H9 (cell line): ENCODE data around the gene ZNF764. TPM values are rescaled to one million over a fixed set of nuclear protein-coding genes. Genes with fewer than 3 reads are reported as not detected.

ENCODE experiments used
- DNase-seq: peaks from one replicate; pipeline ENCODE4 v3.0.0-alpha.2; 2017
- H2AFZ ChIP-seq: one replicate; pipeline ENCODE4 v1.6.1; 2013; ENCODE audit warnings: mild to moderate bottlenecking, low read length, control low read depth, moderate library complexity
- H2AK5ac ChIP-seq: 2 replicates; pipeline ENCODE4 v1.6.1; 2013; ENCODE audit warnings: low read length, control low read depth, mixed read lengths; ENCODE audit not compliant: insufficient read length
- H2BK120ac ChIP-seq: one replicate; pipeline ENCODE4 v1.6.1; 2013; ENCODE audit warnings: low read depth, mild to moderate bottlenecking, low read length, control low read depth, inconsistent platforms; ENCODE audit not compliant: poor library complexity, severe bottlenecking
- H2BK12ac ChIP-seq: 2 replicates; pipeline ENCODE4 v1.6.1; 2013; ENCODE audit warnings: low read length, control low read depth, mixed read lengths, low read depth; ENCODE audit not compliant: insufficient read length
- H2BK15ac ChIP-seq: 2 replicates; pipeline ENCODE4 v1.6.1; 2013; ENCODE audit warnings: low read depth, low read length, control low read depth
- H2BK20ac ChIP-seq: one replicate; pipeline ENCODE4 v1.6.1; 2013; ENCODE audit warnings: low read depth, mild to moderate bottlenecking, low read length, control low read depth, inconsistent platforms; ENCODE audit not compliant: poor library complexity, severe bottlenecking
- H2BK5ac ChIP-seq: 2 replicates; pipeline ENCODE4 v1.6.1; 2013; ENCODE audit warnings: low read length, control low read depth, mixed read lengths; ENCODE audit not compliant: insufficient read length
- H3K14ac ChIP-seq: 2 replicates; pipeline ENCODE4 v1.6.1; 2013; ENCODE audit warnings: low read length, control low read depth; ENCODE audit not compliant: insufficient read depth
- H3K18ac ChIP-seq: 2 replicates; pipeline ENCODE4 v1.6.1; 2013; ENCODE audit warnings: low read depth, mild to moderate bottlenecking, mixed read lengths, low read length, control low read depth; ENCODE audit not compliant: insufficient read length
- H3K23ac ChIP-seq: 2 replicates; pipeline ENCODE4 v1.6.1; 2013; ENCODE audit warnings: low read length, control low read depth, mixed read lengths, low read depth; ENCODE audit not compliant: insufficient read length
- H3K23me2 ChIP-seq: 2 replicates; pipeline ENCODE4 v1.6.1; 2013; ENCODE audit warnings: low read depth, mild to moderate bottlenecking, mixed read lengths, low read length, control low read depth; ENCODE audit not compliant: insufficient read length, poor library complexity, severe bottlenecking
- H3K27ac ChIP-seq: 2 replicates; pipeline ENCODE4 v1.5.1; 2013; ENCODE audit warnings: low read length, control low read depth, mixed read lengths, low read depth; ENCODE audit not compliant: insufficient read length
- H3K27me3 ChIP-seq: 2 replicates; pipeline ENCODE4 v1.6.1; 2013; ENCODE audit warnings: low read length, control low read depth, inconsistent platforms; ENCODE audit not compliant: insufficient read depth
- H3K4ac ChIP-seq: 2 replicates; pipeline ENCODE4 v1.6.1; 2013; ENCODE audit warnings: low read depth, mild to moderate bottlenecking, control low read depth, inconsistent platforms, low read length, moderate library complexity
- H3K4me1 ChIP-seq: 2 replicates; pipeline ENCODE4 v1.6.1; 2013; ENCODE audit warnings: low read length, control low read depth, inconsistent platforms; ENCODE audit not compliant: insufficient read depth
- H3K4me2 ChIP-seq: 2 replicates; pipeline ENCODE4 v1.6.1; 2013; ENCODE audit warnings: low read length, control low read depth, mixed read lengths; ENCODE audit not compliant: insufficient read length, insufficient read depth
- H3K56ac ChIP-seq: 2 replicates; pipeline ENCODE4 v1.6.1; 2013; ENCODE audit warnings: low read depth, mild to moderate bottlenecking, mixed read lengths, low read length, control low read depth; ENCODE audit not compliant: insufficient read length
- H3K79me1 ChIP-seq: 2 replicates; pipeline ENCODE4 v1.6.1; 2013; ENCODE audit warnings: low read depth, mild to moderate bottlenecking, moderate library complexity, low read length, control low read depth, inconsistent platforms; ENCODE audit not compliant: insufficient read depth, poor library complexity, severe bottlenecking
- H3K79me2 ChIP-seq: 2 replicates; pipeline ENCODE4 v1.6.1; 2013; ENCODE audit warnings: low read length, control low read depth, inconsistent platforms; ENCODE audit not compliant: insufficient read depth
- H3K9ac ChIP-seq: 2 replicates; pipeline ENCODE4 v1.6.1; 2013; ENCODE audit warnings: low read length, control low read depth, mixed read lengths; ENCODE audit not compliant: insufficient read length; ENCODE audit errors: extremely low read depth
- H3K9me3 ChIP-seq: one replicate; pipeline ENCODE4 v1.6.1; 2013; ENCODE audit warnings: low read depth, low read length, inconsistent platforms; ENCODE audit not compliant: control insufficient read depth
- H3T11ph ChIP-seq: one replicate; pipeline ENCODE4 v1.6.1; 2013; ENCODE audit warnings: mild to moderate bottlenecking, low read length, control low read depth, inconsistent platforms
- H4K20me1 ChIP-seq: one replicate; pipeline ENCODE4 v1.6.1; 2013; ENCODE audit not compliant: control insufficient read depth, insufficient read length, insufficient read depth
- H4K5ac ChIP-seq: 2 replicates; pipeline ENCODE4 v1.6.1; 2013; ENCODE audit warnings: low read depth, mild to moderate bottlenecking, mixed read lengths, low read length, control low read depth; ENCODE audit not compliant: insufficient read length
- H4K8ac ChIP-seq: replicated peaks from 2 replicates; pipeline ENCODE4 v1.6.1; 2013; ENCODE audit warnings: low read length, control low read depth, mixed read lengths, low read depth; ENCODE audit not compliant: insufficient read length
- H4K91ac ChIP-seq: 2 replicates; pipeline ENCODE4 v1.6.1; 2013; ENCODE audit warnings: low read depth, mild to moderate bottlenecking, moderate library complexity, mixed read lengths, low read length, control low read depth; ENCODE audit not compliant: insufficient read length
- H3K27ac Mint-ChIP-seq, 3 experiments: 2 replicates in 2 of 3; 3 replicates in 1 of 3; pipeline ENCODE4 v1.8.0; 2020 to 2021; ENCODE audit warnings: mixed read lengths in 3 of 3, mild to moderate bottlenecking in 1 of 3, moderate library complexity in 1 of 3
- H3K27me3 Mint-ChIP-seq: 2 replicates; pipeline ENCODE4 v1.8.0; 2021; ENCODE audit warnings: low read depth, mild to moderate bottlenecking, moderate library complexity, mixed read lengths
- H3K36me3 Mint-ChIP-seq, 3 experiments: 2 replicates in 2 of 3; 3 replicates in 1 of 3; pipeline ENCODE4 v1.8.0; 2020 to 2021; ENCODE audit warnings: low read depth in 3 of 3, mixed read lengths in 3 of 3; ENCODE audit not compliant: insufficient read depth in 1 of 3
- H3K4me1 Mint-ChIP-seq, 2 experiments: 2 replicates each; pipeline ENCODE4 v1.8.0; 2020; ENCODE audit warnings: mixed read lengths in 2 of 2
- H3K4me3 Mint-ChIP-seq, 2 experiments: 2 replicates in 1 of 2; 3 replicates in 1 of 2; pipeline ENCODE4 v1.8.0; 2020 to 2021; ENCODE audit warnings: mild to moderate bottlenecking in 2 of 2, mixed read lengths in 2 of 2, moderate library complexity in 1 of 2
- H3K9me3 Mint-ChIP-seq, 2 experiments: 2 replicates in 1 of 2; 3 replicates in 1 of 2; pipeline ENCODE4 v1.8.0; 2020; ENCODE audit warnings: mild to moderate bottlenecking in 2 of 2, mixed read lengths in 2 of 2, moderate library complexity in 1 of 2
- CTCF ChIP-seq: fragments of 200-600 bp; sonication (generic); conservative IDR thresholded peaks from 3 replicates; pipeline ENCODE4 v1.8.0; 2021; ENCODE audit warnings: antibody characterized with exemption, mild to moderate bottlenecking
- WGBS: extraction: QIAGEN DNeasy Blood & Tissue Kit; methylation state at CpG from one replicate; pipeline ENCODE4 v1.1.7; 2013; ENCODE audit warnings: missing lambda C conversion rate, low lambda C conversion rate, mixed read lengths; ENCODE audit not compliant: insufficient read length; ENCODE audit errors: extremely low coverage; 5-methylcytosine and 5-hydroxymethylcytosine counted together
- total RNA-seq: library from RNA; stranded (reverse); gene quantifications from 2 replicates; pipeline ENCODE4 v1.2.1, GENCODE V29; 2021

The ZNF764 gene
- total RNA-seq, 1 experiment from 2014 or later, result 11.4 TPM

GRCh38 chr16:30510376-30510938 lies 47.7 kb downstream of the ZNF764 start:
- no peaks in the 10 kb centered on the region for H3K4me1 Mint-ChIP-seq
- H2BK20ac ChIP-seq, result no peak overlapping the region
- TF ChIP-seq CTCF, result no peak
- no peak overlapping the region for H3K56ac ChIP-seq
- H2AK5ac ChIP-seq, result no peak overlapping the region
- no peak overlapping the region for H3K18ac ChIP-seq
- no peaks in the 10 kb centered on the region for H3K79me2 ChIP-seq
- no peaks in the 10 kb centered on the region for H3K9me3 Mint-ChIP-seq
- H2BK15ac ChIP-seq, result no peak overlapping the region
- H2AFZ ChIP-seq, result no peak overlapping the region
- H3K4me3 Mint-ChIP-seq, result no peak overlapping the region
- H4K5ac ChIP-seq, result no peak overlapping the region
- no peak for DNase-seq
- H2BK12ac ChIP-seq, result no peak overlapping the region
- no peaks in the 10 kb centered on the region for H3K9me3 ChIP-seq
- H3K27me3 ChIP-seq, result no peaks in the 10 kb centered on the region
- no peak overlapping the region; a peak in 1 of 7 replicates for H3K27ac Mint-ChIP-seq
- no peak overlapping the region for H3K4me2 ChIP-seq
- H3K4ac ChIP-seq, result no peak overlapping the region
- H4K8ac ChIP-seq, result no peak overlapping the region
- peaks cover 11% of the 10 kb centered on the region for H3K27me3 Mint-ChIP-seq
- no peaks in the 10 kb centered on the region for H4K20me1 ChIP-seq
- no peak overlapping the region for H3K27ac ChIP-seq
- H3T11ph ChIP-seq, result no peak overlapping the region
- no peak overlapping the region for H4K91ac ChIP-seq
- H3K23me2 ChIP-seq, result no peaks in the 10 kb centered on the region
- no peak overlapping the region for H3K9ac ChIP-seq
- whole genome bisulfite sequencing, result no CpG with 5 or more reads among the region's 4 CpGs
- H3K23ac ChIP-seq, result no peak overlapping the region
- no peak overlapping the region for H2BK120ac ChIP-seq
- H3K4me1 ChIP-seq, result no peaks in the 10 kb centered on the region
- H3K14ac ChIP-seq, result no peak overlapping the region
- no peaks in the 10 kb centered on the region for H3K79me1 ChIP-seq
- no peak overlapping the region for H2BK5ac ChIP-seq
- no peaks in the 10 kb centered on the region for H3K36me3 Mint-ChIP-seq
